ENCODE data around the gene GLUD1.
A peak's percentile ranks its signal among the peaks of the same experiment; 100 is the strongest.
"Not testable (repeated sequence)": the region's sequence is repeated elsewhere in the genome, so short reads cannot be mapped to it uniquely, and the experiment has no call there.

GLUD1 gene

GRCh38 chr10:87014986-87015716, 79.5 kb downstream of the GLUD1 start:
- not testable (repeated sequence) for H3K27me3 Mint-ChIP-seq; H3K4me3 Mint-ChIP-seq; H3K36me3 Mint-ChIP-seq; H3K27ac Mint-ChIP-seq; ATAC-seq (ENCODE audit: low read depth); H3K9me3 Mint-ChIP-seq; H3K4me1 Mint-ChIP-seq; DNase-seq (ENCODE audit: low spot score in 2 of 2)

- not testable (repeated sequence) for H3K4me1 Mint-ChIP-seq; DNase-seq (ENCODE audit: low spot score in 2 of 2)
- peak overlapping the region; percentile 29 for H3K27ac Mint-ChIP-seq
Measured at GRCh38 chr10:87013528-87013927, 81.1 kb downstream of the GLUD1 start.

GRCh38 chr10:87009134-87009696, 85.4 kb downstream of the GLUD1 start:
- not testable (repeated sequence) for H3K27ac Mint-ChIP-seq; DNase-seq (ENCODE audit: low spot score in 2 of 2); H3K4me3 Mint-ChIP-seq; H3K9me3 Mint-ChIP-seq; ATAC-seq (ENCODE audit: low read depth); H3K4me1 Mint-ChIP-seq; H3K27me3 Mint-ChIP-seq; H3K36me3 Mint-ChIP-seq

More at GRCh38 chr10:87013528-87013927, 81.1 kb downstream of the GLUD1 start:
- not testable (repeated sequence) for ATAC-seq (ENCODE audit: low read depth); H3K27me3 Mint-ChIP-seq; H3K9me3 Mint-ChIP-seq; H3K36me3 Mint-ChIP-seq
- H3K4me3 Mint-ChIP-seq = peak overlapping the region; percentile 3

GRCh38 chr10:87008303-87008702, 86.3 kb downstream of the GLUD1 start:
- H3K36me3 Mint-ChIP-seq; H3K4me1 Mint-ChIP-seq; H3K4me3 Mint-ChIP-seq; DNase-seq (ENCODE audit: low spot score in 2 of 2); ATAC-seq (ENCODE audit: low read depth); H3K27ac Mint-ChIP-seq; H3K27me3 Mint-ChIP-seq; H3K9me3 Mint-ChIP-seq: not testable (repeated sequence)

- ATAC-seq (ENCODE audit: low read depth); DNase-seq (ENCODE audit: low spot score in 2 of 2); H3K27ac Mint-ChIP-seq; H3K27me3 Mint-ChIP-seq; H3K9me3 Mint-ChIP-seq; H3K4me3 Mint-ChIP-seq; H3K36me3 Mint-ChIP-seq; H3K4me1 Mint-ChIP-seq: not testable (repeated sequence)
Measured at GRCh38 chr10:87007674-87008073, 87.0 kb downstream of the GLUD1 start.

- not testable (repeated sequence) for H3K4me1 Mint-ChIP-seq; ATAC-seq (ENCODE audit: low read depth)
Measured at GRCh38 chr10:87007124-87007523, 87.5 kb downstream of the GLUD1 start.

GRCh38 chr10:87000491-87000890, 94.2 kb downstream of the GLUD1 start:
- Mint-ChIP-seq H3K27ac (no peak overlapping the region), H3K4me1 (no peaks in the 10 kb centered on the region), H3K27me3 (peaks cover 1% of the 10 kb centered on the region), H3K4me3 (no peak overlapping the region), H3K36me3 (no peaks in the 10 kb centered on the region), H3K9me3 (no peaks in the 10 kb centered on the region)
- no peak for DNase-seq (ENCODE audit: low spot score in 2 of 2)
- no peak for ATAC-seq (ENCODE audit: low read depth)

More at GRCh38 chr10:87007124-87007523, 87.5 kb downstream of the GLUD1 start:
- not testable (repeated sequence) for H3K27ac Mint-ChIP-seq; H3K27me3 Mint-ChIP-seq; DNase-seq (ENCODE audit: low spot score in 2 of 2); H3K9me3 Mint-ChIP-seq; H3K36me3 Mint-ChIP-seq; H3K4me3 Mint-ChIP-seq
